HS-27A (cell line): ENCODE data around the gene PKD1.

Source experiments
- DNase-seq: peaks from one replicate; pipeline ENCODE4 v3.0.0-alpha.2; 2012; ENCODE audit warnings: low read depth, missing footprints

Gene PKD1

GRCh38 chr16:2074071-2074470 lies 61.6 kb downstream of the PKD1 start:
- no peak for DNase-seq

GRCh38 chr16:2072926-2073325 lies 62.8 kb downstream of the PKD1 start:
- DNase-seq, result no peak

- no peak for DNase-seq
Observed at GRCh38 chr16:2071454-2072202, 64.1 kb downstream of the PKD1 start.

GRCh38 chr16:2070576-2071453 lies 64.9 kb downstream of the PKD1 start:
- no peak for DNase-seq

- no peak for DNase-seq
Observed at GRCh38 chr16:2066139-2066538, 69.6 kb downstream of the PKD1 start.

- no peak for DNase-seq
Observed at GRCh38 chr16:2064368-2064945, 71.2 kb downstream of the PKD1 start.

GRCh38 chr16:2063861-2064260 lies 71.8 kb downstream of the PKD1 start:
- no peak for DNase-seq

GRCh38 chr16:2062801-2063200 lies 72.9 kb downstream of the PKD1 start:
- no peak for DNase-seq

- DNase-seq, result no peak
Observed at GRCh38 chr16:2061526-2061925, 74.2 kb downstream of the PKD1 start.

GRCh38 chr16:2061023-2061422 lies 74.7 kb downstream of the PKD1 start:
- no peak for DNase-seq

GRCh38 chr16:2060346-2060745 lies 75.4 kb downstream of the PKD1 start:
- no peak for DNase-seq

GRCh38 chr16:2058872-2059271 lies 76.8 kb downstream of the PKD1 start:
- no peak for DNase-seq

- no peak for DNase-seq
Observed at GRCh38 chr16:2058420-2058819, 77.3 kb downstream of the PKD1 start.

GRCh38 chr16:2057438-2057837 lies 78.3 kb downstream of the PKD1 start:
- DNase-seq, result no peak

- DNase-seq, result no peak
Observed at GRCh38 chr16:2056681-2057407, 78.9 kb downstream of the PKD1 start.

- no peak for DNase-seq
Observed at GRCh38 chr16:2056077-2056476, 79.6 kb downstream of the PKD1 start.

GRCh38 chr16:2054543-2055245 lies 81.0 kb downstream of the PKD1 start:
- no peak for DNase-seq

GRCh38 chr16:2053897-2054296 lies 81.8 kb downstream of the PKD1 start:
- no peak for DNase-seq

GRCh38 chr16:2053211-2053610 lies 82.5 kb downstream of the PKD1 start:
- DNase-seq, result no peak

- DNase-seq, result no peak
Observed at GRCh38 chr16:2048116-2048543, 87.6 kb downstream of the PKD1 start.

GRCh38 chr16:2047330-2048115 lies 88.2 kb downstream of the PKD1 start, which contains the start of the genes NTHL1 and TSC2:
NTHL1 (minus strand) TSS chr16:2047834; CDS start chr16:2047823, 11 bp downstream.
TSC2 (plus strand) TSS chr16:2047985; CDS start chr16:2048616, 631 bp downstream.
- peak; percentile 81 for DNase-seq
